Pancreas (tissue), 10 donors: ENCODE measurements around the gene SARS2. TPM values are rescaled to one million over a fixed set of nuclear protein-coding genes. Genes with fewer than 3 reads are reported as not detected.

Source experiments
- ATAC-seq, 4 donors: fragments of 200-7000 bp; cut with Tn5 transposase; one replicate each; pipeline versions ENCODE4 v1.8.0 to v1.9.1; 2020; ENCODE audit warnings: mild to moderate bottlenecking in 4 of 4, moderate library complexity in 4 of 4
- DNase-seq, 6 donors: peaks; one replicate each; pipeline ENCODE4 v3.0.0-alpha.2; 2020
- FAIRE-seq: peaks from 2 replicates; lab custom pipeline; 2012; peaks lifted over from hg19 to GRCh38; lab: Jason Lieb, UNC
- H3K27ac ChIP-seq, 4 donors: fragments of 200-600 bp; sonication (generic); 1 replicate in 3 of 4; 2 replicates in 1 of 4; pipeline versions ENCODE4 v1.5.0 to v1.8.0; 2020
- H3K27me3 ChIP-seq, 4 donors: fragments of 200-600 bp; one replicate each; pipeline ENCODE4 v1.8.0; 2021
- H3K36me3 ChIP-seq, 3 donors: fragments of 200-600 bp; sonication (generic) in 1 of 3; one replicate each; pipeline versions ENCODE4 v1.5.0 to v1.8.0; 2020 to 2021
- H3K4me1 ChIP-seq, 3 donors: fragments of 200-600 bp; one replicate each; pipeline ENCODE4 v1.8.0; 2021
- H3K4me3 ChIP-seq, 4 donors: fragments of 200-600 bp; sonication (generic) in 2 of 4; one replicate each; pipeline versions ENCODE4 v1.5.0 to v1.8.0; 2020 to 2021
- H3K9me3 ChIP-seq, 4 donors: fragments of 200-600 bp; one replicate each; pipeline ENCODE4 v1.8.0; 2021
- WGBS, 2 donors: extraction: QIAGEN DNeasy Blood & Tissue Kit; methylation state at CpG; one replicate each; pipeline ENCODE4 v1.1.7; 2013; 5-methylcytosine and 5-hydroxymethylcytosine counted together
- intact Hi-C, 3 donors: fragments of 100-400 bp; cut with DNase I; formaldehyde crosslinking; loops; one replicate each; pipeline versions ENCODE4 v1.11.1 to v1.14.2; 2022
- polyA plus RNA-seq, 2 donors: library from polyadenylated mRNA; stranded (reverse); fragments of 200-250 nt; gene quantifications; one replicate each; pipeline ENCODE4 v1.2.3, GENCODE V29; 2013
- total RNA-seq, 6 donors: library from RNA; stranded (reverse); fragmentation: NEBNext Ultra II Directional in 4 of 6; extraction: Animal tissue kit (Norgen Biotek cat#: 25700) in 4 of 6; gene quantifications; one replicate each; pipeline versions ENCODE4 v1.2.1 to v1.2.4, GENCODE V29; 2021 to 2023
- TF ChIP-seq, protein P1 (sequence below), 4 donors: fragments of 200-600 bp; sonication (generic) in 3 of 4; IDR thresholded peaks; one replicate each; pipeline versions ENCODE4 v1.5.0 to v1.8.0; 2021; ENCODE audit warnings: antibody characterized with exemption in 4 of 4
- donor health status: healthy with polysubstance abuse.
- donor health status: DM: no; HTN: no; CAD: no; lungs with moderate emphysema.
- donor health status: DM: no; HTN: no; CAD: no.
- donor health status: control.
- donor health status: control.
- donor health status: Bipolar disorder and iron deficiency.
- donor health status: DM: yes; HTN: yes; CAD: no.
- donor health status: DM: no; HTN: no; CAD: no.
- donor health status: DM: no; HTN: no; CAD: no.
- donor health status: DM: yes; HTN: yes; CAD: no.

SARS2 gene
- total and polyA plus RNA-seq, 8 donors = 8.8 to 80.6 (median 15.4) TPM

DNA sequence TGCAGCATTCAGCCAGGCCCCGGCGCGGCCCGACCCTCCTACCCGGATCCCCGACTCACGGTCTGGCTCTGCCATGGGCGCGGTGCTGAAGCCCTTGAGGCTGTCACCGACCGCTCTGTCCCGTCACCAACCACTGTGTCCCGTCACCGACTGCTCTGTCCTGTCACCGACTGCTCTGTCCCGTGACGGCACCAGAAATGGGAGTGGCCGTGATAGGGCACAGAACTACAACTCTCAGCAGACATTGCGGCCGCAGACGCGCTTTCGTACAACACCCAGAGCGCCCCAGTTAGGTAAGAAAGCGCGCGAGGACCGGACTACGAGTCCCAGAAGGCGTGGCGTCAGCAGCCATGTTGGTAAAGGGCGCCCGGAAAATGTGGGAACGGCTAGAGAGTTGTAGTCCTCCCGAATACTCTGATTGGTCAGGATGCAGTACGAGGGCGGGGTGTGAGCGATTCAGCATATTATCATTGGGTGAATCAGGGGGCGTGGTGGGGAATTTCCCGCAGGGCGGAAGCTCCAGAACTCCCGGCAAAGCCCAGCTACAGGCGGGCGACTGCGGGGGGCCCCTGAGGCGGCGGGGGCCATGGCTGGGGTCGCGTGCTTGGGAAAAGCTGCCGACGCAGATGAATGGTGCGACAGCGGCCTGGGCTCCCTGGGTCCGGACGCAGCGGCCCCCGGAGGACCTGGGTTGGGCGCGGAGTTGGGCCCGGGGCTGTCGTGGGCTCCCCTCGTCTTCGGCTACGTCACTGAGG, 30.9 kb downstream of the SARS2 start, which contains the start of the genes NFKBIB and SIRT2:
TSS of gene NFKBIB (plus strand) at position 523 of the 755 bp plus-strand sequence. CDS start at position 587, 64 bp downstream.
TSS of gene SIRT2 (minus strand) at position 172 of the 755 bp plus-strand sequence. CDS start at position 75, 97 bp downstream.
- peak; percentile 94 to 98 (median 96) for ATAC-seq
- Histone ChIP-seq H3K4me1 (peaks cover 0 to 19% (median 5%) of the 10 kb centered on the region in 3 donors), H3K36me3 (no peaks in the 10 kb centered on the region), H3K27me3 (no peaks in the 10 kb centered on the region), H3K9me3 (no peaks in the 10 kb centered on the region), H3K4me3 (peak within 1 kb of the TSS; percentile 55 to 96 (median 78)), H3K27ac (peak within 1 kb of the TSS; percentile 73 to 87 (median 83))
- DNase-seq = peak; percentile 92 to 100 (median 100)
- TF ChIP-seq, protein P1, sequence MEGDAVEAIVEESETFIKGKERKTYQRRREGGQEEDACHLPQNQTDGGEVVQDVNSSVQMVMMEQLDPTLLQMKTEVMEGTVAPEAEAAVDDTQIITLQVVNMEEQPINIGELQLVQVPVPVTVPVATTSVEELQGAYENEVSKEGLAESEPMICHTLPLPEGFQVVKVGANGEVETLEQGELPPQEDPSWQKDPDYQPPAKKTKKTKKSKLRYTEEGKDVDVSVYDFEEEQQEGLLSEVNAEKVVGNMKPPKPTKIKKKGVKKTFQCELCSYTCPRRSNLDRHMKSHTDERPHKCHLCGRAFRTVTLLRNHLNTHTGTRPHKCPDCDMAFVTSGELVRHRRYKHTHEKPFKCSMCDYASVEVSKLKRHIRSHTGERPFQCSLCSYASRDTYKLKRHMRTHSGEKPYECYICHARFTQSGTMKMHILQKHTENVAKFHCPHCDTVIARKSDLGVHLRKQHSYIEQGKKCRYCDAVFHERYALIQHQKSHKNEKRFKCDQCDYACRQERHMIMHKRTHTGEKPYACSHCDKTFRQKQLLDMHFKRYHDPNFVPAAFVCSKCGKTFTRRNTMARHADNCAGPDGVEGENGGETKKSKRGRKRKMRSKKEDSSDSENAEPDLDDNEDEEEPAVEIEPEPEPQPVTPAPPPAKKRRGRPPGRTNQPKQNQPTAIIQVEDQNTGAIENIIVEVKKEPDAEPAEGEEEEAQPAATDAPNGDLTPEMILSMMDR (IDR thresholded peaks at IDR 0.05) = no peak
- 0 to 1% methylated on average over 56 to 64 of the region's 64 CpGs for WGBS, 2 donors
- peak; percentile 95 for FAIRE-seq
- intact Hi-C loops = no loop called here

DNA sequence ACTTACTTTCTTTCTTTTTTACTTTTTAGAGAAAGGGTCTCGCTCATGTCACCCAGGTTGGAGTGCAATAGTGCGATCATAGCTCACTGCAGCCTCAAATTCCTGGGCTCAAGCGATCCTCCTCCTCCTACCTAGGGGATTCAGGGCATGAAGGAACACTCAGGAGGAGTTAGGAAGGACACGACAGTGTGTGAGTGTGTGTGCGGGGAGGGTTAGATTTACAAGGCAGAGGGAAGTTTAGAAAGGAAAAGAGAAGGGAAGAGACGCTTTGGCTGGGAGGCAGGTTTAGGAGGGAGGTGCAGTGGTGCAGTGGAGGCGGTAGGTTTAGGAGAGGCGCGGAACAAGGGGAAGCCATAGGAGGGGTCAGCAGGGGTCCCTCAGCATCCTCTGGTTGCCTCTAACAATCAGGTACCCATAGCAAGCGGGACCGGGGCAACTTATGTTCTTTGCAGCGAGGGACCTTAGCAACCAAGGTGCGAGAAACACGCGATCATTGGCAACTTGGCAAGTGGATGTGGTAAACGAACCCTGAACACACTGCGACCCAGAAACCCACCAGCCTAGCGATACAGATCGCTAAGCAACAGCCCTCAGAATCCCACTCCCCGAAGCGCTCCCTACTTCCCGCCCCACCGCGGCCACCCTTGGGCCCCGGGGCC, 31.6 kb downstream of the SARS2 start:
- intact Hi-C loops = no loop called here
- DNase-seq = peak in 2 of 6 donors; percentile 35 to 50
- no peak for FAIRE-seq
- Histone ChIP-seq H3K27me3 (no peaks in the 10 kb centered on the region), H3K4me1 (peaks cover 0 to 19% (median 5%) of the 10 kb centered on the region in 3 donors), H3K9me3 (no peaks in the 10 kb centered on the region), H3K36me3 (no peaks in the 10 kb centered on the region), H3K27ac (peak overlapping the region; percentile 38 to 82 (median 69)), H3K4me3 (peak overlapping the region; percentile 54 to 96 (median 78))
- TF ChIP-seq, protein P1 (IDR thresholded peaks at IDR 0.05) = no peak
- WGBS, 2 donors = 5 to 7% methylated on average over 23 to 25 of the region's 25 CpGs
- ATAC-seq = peak; percentile 2 to 3 (median 3)

DNA sequence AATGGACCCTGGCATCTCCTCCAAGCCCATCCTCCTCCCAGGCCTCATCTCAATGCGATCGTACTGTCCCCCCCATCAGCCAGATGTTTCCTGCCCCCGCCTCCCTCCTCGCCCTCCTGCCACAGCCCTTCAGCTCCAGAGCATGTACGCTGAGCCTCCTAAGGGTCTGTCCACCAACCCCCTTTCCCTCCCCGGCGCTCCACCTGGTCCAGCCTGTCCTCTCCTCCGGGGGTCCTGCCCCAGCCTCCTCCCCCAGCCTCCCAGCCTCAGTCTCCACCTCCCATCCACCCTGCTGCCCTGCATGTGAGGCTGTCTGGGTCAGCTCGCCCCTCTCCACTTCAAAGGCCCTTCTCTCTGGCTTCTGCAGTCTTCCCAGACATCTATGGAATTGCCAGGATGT, 35.6 kb downstream of the SARS2 start:
- 77 to 88% methylated on average over 9 of the region's 9 CpGs for WGBS, 2 donors
- no peak for ATAC-seq
- no peak overlapping the region for H3K27ac ChIP-seq
- peaks cover 0 to under 1% (median 0%) of the 10 kb centered on the region in 3 donors for H3K36me3 ChIP-seq
- intact Hi-C loops = no loop called here
- no peaks in the 10 kb centered on the region for H3K27me3 ChIP-seq
- TF ChIP-seq, protein P1 (IDR thresholded peaks at IDR 0.05) = no peak
- peaks cover 0 to 11% (median 0%) of the 10 kb centered on the region in 3 donors for H3K4me1 ChIP-seq
- no peak for FAIRE-seq
- H3K9me3 ChIP-seq = no peaks in the 10 kb centered on the region
- H3K4me3 ChIP-seq = no peak overlapping the region
- DNase-seq = no peak

DNA sequence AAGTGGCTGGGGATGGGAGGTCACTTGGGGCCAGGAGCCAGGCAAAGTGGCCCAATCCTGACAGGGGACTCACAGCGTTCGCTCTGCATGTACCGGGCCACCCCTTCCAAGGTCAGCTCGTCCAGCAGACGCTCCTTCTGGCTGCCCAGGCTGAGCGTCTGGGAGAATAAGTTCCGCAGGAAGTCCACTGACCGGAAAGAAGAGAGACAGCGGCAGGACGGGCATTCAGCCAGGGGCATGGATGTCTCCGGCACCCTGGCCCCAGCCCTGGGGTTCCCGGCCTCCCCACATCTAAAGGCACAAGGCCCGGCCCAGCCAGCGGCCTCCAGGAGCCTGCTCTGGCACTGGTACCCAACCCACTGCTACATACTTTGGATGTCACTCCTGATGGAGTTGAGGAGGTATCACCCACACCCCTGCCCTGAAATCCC, 37.2 kb downstream of the SARS2 start:
- WGBS, 2 donors = 87 to 92% methylated on average over 14 of the region's 14 CpGs
- intact Hi-C loops = no loop called here
- TF ChIP-seq, protein P1 (IDR thresholded peaks at IDR 0.05) = no peak
- Histone ChIP-seq H3K27ac (no peak overlapping the region), H3K4me1 (peaks cover 0 to 6% (median 0%) of the 10 kb centered on the region in 3 donors), H3K36me3 (peaks cover 0 to 16% (median 0%) of the 10 kb centered on the region in 3 donors), H3K9me3 (no peaks in the 10 kb centered on the region), H3K27me3 (no peaks in the 10 kb centered on the region), H3K4me3 (no peak overlapping the region)
- FAIRE-seq = no peak
- no peak for ATAC-seq
- no peak for DNase-seq
